IPS-20b (cell line): Measurements from ENCODE around the gene MTG2.

Experiments
- H3K27ac ChIP-seq: one replicate; pipeline ENCODE4 v1.5.1; 2013; ENCODE audit warnings: low read length
- H3K27me3 ChIP-seq: 2 replicates; pipeline ENCODE4 v1.6.1; 2013; ENCODE audit warnings: mild to moderate bottlenecking, low read length, inconsistent platforms; ENCODE audit not compliant: insufficient read depth
- H3K36me3 ChIP-seq: 2 replicates; pipeline ENCODE4 v1.6.1; 2013; ENCODE audit warnings: low read depth, mild to moderate bottlenecking, inconsistent platforms, low read length, moderate library complexity; ENCODE audit not compliant: insufficient read depth
- H3K4me1 ChIP-seq: 2 replicates; pipeline ENCODE4 v1.6.1; 2013; ENCODE audit warnings: mild to moderate bottlenecking, control low read depth, inconsistent platforms, low read length, moderate library complexity; ENCODE audit not compliant: insufficient read depth
- H3K4me3 ChIP-seq: 2 replicates; pipeline ENCODE4 v1.5.1; 2013; ENCODE audit warnings: mild to moderate bottlenecking, low read length, inconsistent platforms
- H3K9ac ChIP-seq: 2 replicates; pipeline ENCODE4 v1.6.1; 2013; ENCODE audit warnings: low read depth, mild to moderate bottlenecking, inconsistent platforms, low read length, moderate library complexity
- H3K9me3 ChIP-seq: 2 replicates; pipeline ENCODE4 v1.6.1; 2013; ENCODE audit warnings: mild to moderate bottlenecking, low read depth, low read length, inconsistent platforms; ENCODE audit not compliant: insufficient read depth

The MTG2 gene

GRCh38 chr20:62222266-62222850 lies 39.5 kb downstream of the MTG2 start:
- Histone ChIP-seq H3K27ac (no peak overlapping the region), H3K4me1 (peaks cover 3% of the 10 kb centered on the region; the same call in 1 of the 2 replicates), H3K27me3 (peaks cover 83% of the 10 kb centered on the region), H3K4me3 (no peak overlapping the region), H3K36me3 (no peaks in the 10 kb centered on the region), H3K9ac (no peak overlapping the region), H3K9me3 (no peaks in the 10 kb centered on the region)

DNA sequence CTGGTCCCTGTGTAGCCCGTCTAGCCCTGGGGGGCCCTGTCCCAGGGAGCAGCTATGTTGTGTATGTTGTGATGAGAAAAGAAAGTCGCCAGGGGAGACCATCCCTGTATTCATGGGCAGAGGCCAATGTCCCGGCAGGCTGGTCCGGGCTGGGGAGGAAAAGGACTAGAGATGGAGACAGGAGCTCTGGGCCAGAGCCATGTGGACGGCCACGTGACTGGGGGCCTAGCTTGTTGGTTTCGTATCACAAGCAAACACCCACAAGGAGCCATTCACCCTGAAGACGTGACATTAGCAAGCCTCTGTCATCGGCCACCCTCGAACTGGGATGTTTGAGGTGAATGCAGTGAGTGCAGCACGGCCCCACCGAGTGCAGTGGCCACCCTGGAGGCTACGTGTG lies 40.1 kb downstream of the MTG2 start:
- Histone ChIP-seq H3K9me3 (no peaks in the 10 kb centered on the region), H3K4me3 (no peak overlapping the region), H3K9ac (no peak overlapping the region), H3K27ac (no peak overlapping the region), H3K27me3 (peaks cover 77% of the 10 kb centered on the region), H3K36me3 (no peaks in the 10 kb centered on the region), H3K4me1 (peaks cover 3% of the 10 kb centered on the region; the same call in 1 of the 2 replicates)

GRCh38 chr20:62223571-62223970 lies 40.7 kb downstream of the MTG2 start:
- H3K4me1 ChIP-seq, result peaks cover 3% of the 10 kb centered on the region; the same call in 1 of the 2 replicates
- H3K27ac ChIP-seq, result no peak overlapping the region
- H3K36me3 ChIP-seq, result no peaks in the 10 kb centered on the region
- peaks cover 71% of the 10 kb centered on the region for H3K27me3 ChIP-seq
- H3K4me3 ChIP-seq, result no peak overlapping the region
- no peak overlapping the region for H3K9ac ChIP-seq
- H3K9me3 ChIP-seq, result no peaks in the 10 kb centered on the region

GRCh38 chr20:62224113-62224855 lies 41.5 kb downstream of the MTG2 start:
- Histone ChIP-seq H3K4me3 (no peak overlapping the region), H3K27ac (no peak overlapping the region), H3K4me1 (no peaks in the 10 kb centered on the region; the same call in 1 of the 2 replicates), H3K36me3 (no peaks in the 10 kb centered on the region), H3K9ac (no peak overlapping the region), H3K27me3 (peaks cover 64% of the 10 kb centered on the region), H3K9me3 (no peaks in the 10 kb centered on the region)

DNA sequence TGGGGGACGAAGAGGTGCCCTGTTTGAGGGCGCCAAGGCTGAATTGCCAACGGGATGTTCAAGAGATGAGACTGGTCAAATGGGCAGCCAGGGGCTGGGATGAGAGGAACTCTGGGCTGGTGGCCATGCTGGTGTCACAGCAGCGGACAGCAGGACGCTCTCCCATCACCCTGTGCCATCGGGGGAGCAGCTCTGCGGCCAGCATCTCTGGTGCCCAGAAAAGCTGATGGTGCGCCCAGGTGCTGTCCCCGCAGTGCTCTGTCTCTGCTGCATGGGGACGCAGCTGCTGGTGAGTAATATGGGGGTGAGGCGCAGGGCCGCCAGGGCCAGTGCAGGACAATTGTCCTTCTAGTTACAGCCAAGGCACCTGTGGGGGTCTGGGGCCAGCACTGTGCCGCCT lies 42.2 kb downstream of the MTG2 start:
- Histone ChIP-seq H3K27ac (no peak overlapping the region), H3K4me1 (no peaks in the 10 kb centered on the region; the same call in 1 of the 2 replicates), H3K9me3 (no peaks in the 10 kb centered on the region), H3K27me3 (peaks cover 60% of the 10 kb centered on the region), H3K9ac (no peak overlapping the region), H3K36me3 (no peaks in the 10 kb centered on the region), H3K4me3 (no peak overlapping the region)

DNA sequence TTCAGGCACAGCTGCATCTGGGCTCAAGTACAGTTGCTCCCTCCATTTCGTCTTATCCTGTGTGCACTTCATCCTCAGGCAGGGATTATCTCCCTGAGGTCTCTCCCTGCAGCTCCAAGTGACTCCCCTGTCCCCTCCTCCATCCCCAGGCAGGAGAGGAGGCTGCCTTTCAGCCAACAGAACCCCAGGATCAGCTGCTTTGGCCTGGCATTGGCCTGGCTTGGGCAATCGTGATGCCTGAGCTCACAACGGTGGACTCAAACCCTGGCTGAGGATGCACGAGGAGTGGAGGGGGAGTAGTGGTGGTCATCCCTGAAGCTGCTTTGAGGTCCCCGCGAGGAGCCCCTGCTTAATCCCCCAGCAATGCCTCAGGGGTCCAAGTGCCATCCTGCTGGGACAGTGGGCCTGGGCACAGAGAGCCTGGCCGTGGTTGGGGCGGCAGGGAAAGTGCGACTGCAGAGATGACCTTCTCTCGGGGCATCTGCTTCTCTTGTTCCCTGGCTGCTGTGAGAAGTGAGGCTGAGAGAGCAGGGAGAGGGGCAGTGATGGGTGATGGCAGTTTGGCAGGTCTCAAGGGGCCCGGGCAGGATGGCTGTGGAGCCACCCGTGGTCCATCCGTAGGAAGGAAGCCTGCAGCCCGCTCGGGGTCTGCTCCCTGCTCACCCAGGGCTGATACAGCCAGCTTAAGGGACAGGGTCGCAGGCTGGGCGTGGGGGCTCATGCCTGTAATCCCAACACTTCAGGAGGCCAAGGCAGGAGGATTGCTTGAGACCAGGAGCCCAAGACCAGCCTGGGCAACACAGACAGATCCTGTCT lies 43.2 kb downstream of the MTG2 start:
- H3K36me3 ChIP-seq, result no peaks in the 10 kb centered on the region
- H3K27ac ChIP-seq, result no peak overlapping the region
- H3K9ac ChIP-seq, result no peak overlapping the region
- no peaks in the 10 kb centered on the region; the same call in 1 of the 2 replicates for H3K4me1 ChIP-seq
- no peaks in the 10 kb centered on the region for H3K9me3 ChIP-seq
- H3K27me3 ChIP-seq, result peaks cover 52% of the 10 kb centered on the region
- no peak overlapping the region for H3K4me3 ChIP-seq

GRCh38 chr20:62226707-62227590 lies 44.1 kb downstream of the MTG2 start:
- Histone ChIP-seq H3K4me3 (no peak overlapping the region), H3K36me3 (no peaks in the 10 kb centered on the region), H3K4me1 (no peaks in the 10 kb centered on the region; the same call in 1 of the 2 replicates), H3K9ac (no peak overlapping the region), H3K27me3 (peaks cover 43% of the 10 kb centered on the region), H3K9me3 (no peaks in the 10 kb centered on the region), H3K27ac (no peak overlapping the region)

DNA sequence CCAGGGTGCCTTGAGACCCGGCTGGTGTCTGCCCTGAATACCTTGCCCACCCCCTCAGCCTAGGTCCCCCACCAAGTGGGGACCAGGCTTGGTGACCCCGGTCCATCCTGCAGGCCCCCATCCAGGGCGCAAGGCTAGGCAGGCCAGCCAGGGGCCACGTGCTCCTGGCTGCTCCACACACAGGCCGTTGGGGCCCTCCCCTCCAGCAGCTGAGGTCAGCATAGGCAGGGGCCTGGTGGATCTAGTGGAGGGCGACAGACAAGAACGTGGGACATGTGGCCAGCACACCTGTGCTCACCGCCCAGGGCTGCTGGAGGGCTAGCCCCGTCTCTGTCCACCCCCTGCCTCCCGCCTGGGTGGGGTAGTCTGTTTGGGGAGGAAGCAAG lies 44.8 kb downstream of the MTG2 start:
- Histone ChIP-seq H3K9ac (no peak overlapping the region), H3K4me3 (no peak overlapping the region), H3K27ac (no peak overlapping the region), H3K9me3 (no peaks in the 10 kb centered on the region), H3K4me1 (no peaks in the 10 kb centered on the region; the same call in 1 of the 2 replicates), H3K36me3 (no peaks in the 10 kb centered on the region), H3K27me3 (peaks cover 37% of the 10 kb centered on the region)

DNA sequence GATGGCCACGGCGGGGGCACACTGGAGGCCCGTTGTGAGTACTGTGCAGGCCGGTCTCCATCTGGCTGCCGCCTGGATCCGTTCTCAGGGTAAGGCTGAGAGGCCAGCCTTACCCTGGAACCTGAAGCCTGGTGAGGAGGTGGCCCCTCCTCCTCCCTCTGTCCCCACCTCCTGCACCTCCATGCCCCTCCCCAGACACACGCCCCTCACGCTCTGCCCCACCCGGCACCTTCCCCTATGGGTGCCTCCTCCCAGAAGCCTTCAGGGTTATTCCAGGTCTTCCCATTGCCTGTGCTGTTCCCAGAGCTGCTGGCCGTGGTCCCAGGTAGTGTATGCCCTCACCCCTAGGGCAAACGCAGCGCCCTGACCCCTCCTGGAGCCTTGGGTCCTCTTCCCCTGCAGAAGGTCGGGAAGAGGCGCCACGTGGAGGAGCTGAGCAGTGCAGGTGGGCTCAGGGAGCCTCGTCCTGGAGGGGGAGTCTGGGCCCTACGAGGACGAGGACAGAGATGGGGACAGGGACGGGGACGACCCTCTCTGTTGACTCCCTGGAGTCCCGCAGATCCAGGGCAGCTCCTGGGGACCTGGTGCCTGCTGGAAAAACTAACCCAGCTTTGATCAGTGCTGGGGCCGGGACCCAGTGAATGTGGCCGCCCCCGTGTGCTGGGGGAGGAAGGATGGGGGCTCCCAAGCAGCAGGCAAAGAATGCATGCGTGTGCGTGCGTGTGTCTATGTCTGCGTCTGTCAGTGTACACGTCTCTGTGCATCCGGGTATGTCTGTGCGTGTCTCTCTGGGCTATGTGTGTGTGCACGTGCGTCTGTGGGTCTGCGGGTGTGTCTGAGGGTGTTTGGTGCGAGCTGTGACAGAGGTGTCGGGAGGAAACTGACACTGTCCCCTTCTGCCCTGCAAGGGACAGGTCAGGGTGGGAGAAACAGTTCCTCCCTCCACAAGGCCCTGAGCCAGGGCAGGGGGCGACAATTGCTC lies 45.4 kb downstream of the MTG2 start:
- Histone ChIP-seq H3K27ac (no peak overlapping the region), H3K4me1 (no peaks in the 10 kb centered on the region; the same call in 1 of the 2 replicates), H3K9me3 (no peaks in the 10 kb centered on the region), H3K27me3 (peaks cover 30% of the 10 kb centered on the region), H3K9ac (no peak overlapping the region), H3K36me3 (no peaks in the 10 kb centered on the region), H3K4me3 (no peak overlapping the region)

DNA sequence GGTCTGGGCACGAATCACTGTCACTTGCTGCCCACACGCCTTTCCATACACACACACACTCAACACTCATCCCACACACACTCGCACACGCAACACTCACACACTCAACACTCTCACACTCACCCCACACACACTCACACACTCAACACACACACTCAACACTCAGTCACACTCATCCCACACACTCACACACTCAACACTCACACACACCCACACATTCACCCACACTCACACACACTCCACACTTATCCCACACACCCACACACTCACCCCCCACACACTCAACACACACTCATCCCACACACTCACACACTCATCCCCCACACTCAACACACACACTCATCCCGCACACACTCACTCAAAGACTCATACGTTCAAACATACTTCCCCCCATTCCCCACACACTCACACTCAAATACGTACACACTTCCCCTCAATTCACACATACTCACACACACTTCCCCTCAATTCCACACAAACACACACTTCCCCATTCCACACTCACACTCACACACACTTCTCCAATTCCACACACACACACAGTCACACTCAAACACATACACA lies 46.2 kb downstream of the MTG2 start:
- no peak overlapping the region for H3K27ac ChIP-seq
- no peaks in the 10 kb centered on the region for H3K9me3 ChIP-seq
- H3K36me3 ChIP-seq, result no peaks in the 10 kb centered on the region
- peaks cover 22% of the 10 kb centered on the region; the same call in 1 of the 2 replicates for H3K27me3 ChIP-seq
- H3K9ac ChIP-seq, result no peak overlapping the region
- no peaks in the 10 kb centered on the region; the same call in 1 of the 2 replicates for H3K4me1 ChIP-seq
- H3K4me3 ChIP-seq, result no peak overlapping the region
